H1 (cell line): ENCODE measurements around the gene AOPEP. TPM values are rescaled to one million over a fixed set of nuclear protein-coding genes. Genes with fewer than 3 reads are reported as not detected.
A peak's percentile ranks its signal among the peaks of the same experiment; 100 is the strongest.

Experiments
- CTCF ChIA-PET: fragments of 300-600 bp; sonication (Branson Sonifier 250); formaldehyde crosslinking; loops from one replicate; lab custom pipeline; 2021; ENCODE audit not compliant: partially characterized antibody; lab: Charles Lee
- POLR2A ChIA-PET: fragments of 300-600 bp; sonication (Branson Sonifier 250); formaldehyde crosslinking; loops from one replicate; lab custom pipeline; 2021; ENCODE audit warnings: inconsistent platforms; ENCODE audit not compliant: partially characterized antibody; lab: Charles Lee
- DNase-seq, 2 experiments: peaks; one replicate each; pipeline versions ENCODE4 v3.0.0 to v3.0.0-alpha.2; 2010 to 2022; ENCODE audit warnings: low spot score in 2 of 2, low read depth in 1 of 2, mixed read lengths in 1 of 2
- FAIRE-seq: peaks from 2 replicates; lab custom pipeline; 2011; peaks lifted over from hg19 to GRCh38; lab: Jason Lieb, UNC
- H2AFZ ChIP-seq: 2 replicates; pipeline ENCODE4 v1.8.1; 2012; ENCODE audit warnings: low read length, inconsistent platforms
- H2AK5ac ChIP-seq: 2 replicates; pipeline ENCODE4 v1.6.1; 2013; ENCODE audit warnings: low read depth, low read length
- H2BK120ac ChIP-seq: replicated peaks from 2 replicates; pipeline ENCODE3; 2013; ENCODE audit warnings: low read depth, low read length, inconsistent platforms
- H2BK12ac ChIP-seq: 2 replicates; pipeline ENCODE4 v1.6.1; 2013; ENCODE audit warnings: low read depth, low read length
- H2BK15ac ChIP-seq: 2 replicates; pipeline ENCODE4 v1.6.1; 2013; ENCODE audit warnings: low read length
- H2BK20ac ChIP-seq: 2 replicates; pipeline ENCODE4 v1.6.1; 2013; ENCODE audit warnings: low read length
- H2BK5ac ChIP-seq: 2 replicates; pipeline ENCODE4 v1.6.1; 2013; ENCODE audit warnings: low read depth, low read length
- H3K14ac ChIP-seq: 2 replicates; pipeline ENCODE4 v1.6.1; 2013; ENCODE audit warnings: inconsistent platforms; ENCODE audit not compliant: insufficient read length
- H3K18ac ChIP-seq: 2 replicates; pipeline ENCODE4 v1.6.1; 2013; ENCODE audit warnings: low read length; ENCODE audit errors: extremely low read depth
- H3K23ac ChIP-seq: 2 replicates; pipeline ENCODE4 v1.6.1; 2013; ENCODE audit warnings: inconsistent platforms; ENCODE audit not compliant: insufficient read length
- H3K23me2 ChIP-seq: 2 replicates; pipeline ENCODE4 v1.6.1; 2013; ENCODE audit warnings: low read depth, low read length
- H3K27ac ChIP-seq: 2 replicates; pipeline ENCODE4 v1.6.1; 2011; ENCODE audit warnings: low read depth, low read length, inconsistent platforms
- H3K27me3 ChIP-seq, 4 experiments: replicated peaks in 1 of 4; 1 replicate in 1 of 4; 2 replicates in 3 of 4; pipeline versions ENCODE4 v1.6.1 to v1.8.1; 2011 to 2013; ENCODE audit warnings: low read length in 3 of 4, mild to moderate bottlenecking in 3 of 4, inconsistent platforms in 2 of 4, mixed read lengths in 2 of 4, moderate library complexity in 1 of 4; ENCODE audit not compliant: control insufficient read depth in 3 of 4, insufficient read depth in 3 of 4; ENCODE audit errors: extremely low read depth in 1 of 4
- H3K36me3 ChIP-seq, 4 experiments: 2 replicates each; pipeline versions ENCODE4 v1.6.1 to v1.8.1; 2011 to 2013; ENCODE audit warnings: mild to moderate bottlenecking in 4 of 4, low read length in 3 of 4, moderate library complexity in 2 of 4, control low read depth in 1 of 4, inconsistent platforms in 1 of 4; ENCODE audit not compliant: insufficient read depth in 4 of 4, control insufficient read depth in 2 of 4
- H3K4ac ChIP-seq: replicated peaks from 2 replicates; pipeline ENCODE3; 2013; ENCODE audit warnings: low read length, low read depth, mixed read lengths, inconsistent platforms; ENCODE audit not compliant: insufficient read length
- H3K4me1 ChIP-seq, 4 experiments: replicated peaks in 1 of 4; 1 replicate in 1 of 4; 2 replicates in 3 of 4; pipeline versions ENCODE4 v1.6.1 to v1.8.1; 2011 to 2013; ENCODE audit warnings: low read length in 3 of 4, inconsistent platforms in 2 of 4, mixed read lengths in 1 of 4; ENCODE audit not compliant: insufficient read depth in 4 of 4, control insufficient read depth in 3 of 4
- H3K4me2 ChIP-seq, 2 experiments: 2 replicates each; pipeline versions ENCODE4 v1.6.1 to v1.8.1; 2011 to 2013; ENCODE audit warnings: low read depth in 2 of 2, low read length in 2 of 2, control low read depth in 1 of 2, inconsistent platforms in 1 of 2, mild to moderate bottlenecking in 1 of 2; ENCODE audit not compliant: insufficient read depth in 1 of 2
- H3K4me3 ChIP-seq, 4 experiments: fragments of 200-600, 300-600 bp in 1 of 4; sonication (generic), shearing (Covaris generic), sonication (Bioruptor Twin) in 1 of 4; 2 replicates each; pipeline versions ENCODE4 v1.5.1 to v1.8.1; 2011 to 2016; ENCODE audit warnings: low read length in 4 of 4, low read depth in 3 of 4, control low read depth in 2 of 4, inconsistent platforms in 2 of 4, mild to moderate bottlenecking in 2 of 4, mixed read lengths in 1 of 4, moderate library complexity in 1 of 4; ENCODE audit not compliant: insufficient read depth in 2 of 4; ENCODE audit errors: extremely low read depth in 1 of 4
- H3K56ac ChIP-seq: replicated peaks from 2 replicates; pipeline ENCODE3; 2013; ENCODE audit warnings: low read depth, mild to moderate bottlenecking, mixed read lengths, low read length, inconsistent platforms; ENCODE audit not compliant: insufficient read length
- H3K79me1 ChIP-seq: 2 replicates; pipeline ENCODE4 v1.6.1; 2013; ENCODE audit warnings: low read depth, low read length, control low read depth
- H3K79me2 ChIP-seq, 2 experiments: 2 replicates each; pipeline versions ENCODE4 v1.6.1 to v1.8.1; 2012 to 2013; ENCODE audit warnings: low read length in 2 of 2, mild to moderate bottlenecking in 2 of 2, inconsistent platforms in 1 of 2; ENCODE audit not compliant: insufficient read depth in 2 of 2, control insufficient read depth in 1 of 2
- H3K9ac ChIP-seq, 4 experiments: replicated peaks in 1 of 4; 1 replicate in 1 of 4; 2 replicates in 3 of 4; pipeline versions ENCODE4 v1.6.1 to v1.8.1; 2011 to 2013; ENCODE audit warnings: low read depth in 3 of 4, low read length in 3 of 4, control low read depth in 2 of 4, mild to moderate bottlenecking in 2 of 4, moderate library complexity in 2 of 4, inconsistent platforms in 1 of 4; ENCODE audit errors: extremely low read depth in 1 of 4
- H3K9me3 ChIP-seq, 2 experiments: 2 replicates each; pipeline versions ENCODE4 v1.6.1 to v1.8.1; 2012 to 2013; ENCODE audit warnings: mild to moderate bottlenecking in 2 of 2, moderate library complexity in 2 of 2, control low read depth in 1 of 2, inconsistent platforms in 1 of 2, low read depth in 1 of 2, low read length in 1 of 2, mixed read lengths in 1 of 2; ENCODE audit not compliant: insufficient read depth in 2 of 2
- H4K20me1 ChIP-seq, 2 experiments: replicated peaks in 1 of 2; 2 replicates each; pipeline versions ENCODE3 to v1.8.1; 2011 to 2013; ENCODE audit warnings: inconsistent platforms in 2 of 2, low read length in 2 of 2, mild to moderate bottlenecking in 1 of 2; ENCODE audit not compliant: insufficient read depth in 2 of 2, control insufficient read depth in 1 of 2
- H4K5ac ChIP-seq: 2 replicates; pipeline ENCODE4 v1.6.1; 2013; ENCODE audit warnings: low read length, low read depth, mixed read lengths, inconsistent platforms; ENCODE audit not compliant: insufficient read length
- H4K8ac ChIP-seq: 2 replicates; pipeline ENCODE4 v1.8.0; 2013; ENCODE audit warnings: mild to moderate bottlenecking, moderate library complexity, low read length, inconsistent platforms; ENCODE audit not compliant: insufficient read depth; ENCODE audit errors: extremely low read depth
- H4K91ac ChIP-seq: replicated peaks from 2 replicates; pipeline ENCODE3; 2013; ENCODE audit warnings: low read length, mixed read lengths, inconsistent platforms; ENCODE audit not compliant: insufficient read length
- CBX5 ChIP-seq: fragments of 300-800, 300-1000 bp; sonication (generic); IDR thresholded peaks from 2 replicates; pipeline ENCODE4 v1.7.1; 2016; ENCODE audit warnings: antibody characterized with exemption, low read length, low read depth
- CHD1 ChIP-seq: IDR thresholded peaks from 2 replicates; pipeline ENCODE4 v1.6.1; 2012; ENCODE audit warnings: low read depth, low read length, improper control_type of control experiment
- EZH2 ChIP-seq: fragments of 200-600 bp; sonication (generic); IDR thresholded peaks from 2 replicates; pipeline ENCODE4 v1.7.1; 2012; ENCODE audit warnings: low read depth, mild to moderate bottlenecking, moderate library complexity, low read length, inconsistent platforms; ENCODE audit not compliant: severe bottlenecking
- NRF1 ChIP-seq: IDR thresholded peaks from 2 replicates; pipeline ENCODE4 v1.6.1; 2011; ENCODE audit warnings: mild to moderate bottlenecking, low read depth, low read length, improper control_type of control experiment
- POLR2A ChIP-seq, 2 experiments: IDR thresholded peaks; 1 replicate in 1 of 2; 2 replicates in 1 of 2; pipeline ENCODE4 v1.6.1; 2011; ENCODE audit warnings: low read depth in 2 of 2, low read length in 2 of 2, mild to moderate bottlenecking in 2 of 2; ENCODE audit errors: control extremely low read depth in 1 of 2
- SAP30 ChIP-seq: fragments of 300-600 bp; sonication (generic); IDR thresholded peaks from 2 replicates; pipeline ENCODE4 v1.7.1; 2012; ENCODE audit warnings: low read length, moderate library complexity, mild to moderate bottlenecking, inconsistent platforms; ENCODE audit not compliant: insufficient read depth, insufficient replicate concordance
- SIRT6 ChIP-seq: IDR thresholded peaks from one replicate; pipeline ENCODE4 v1.7.1; 2012; ENCODE audit warnings: low read length, inconsistent platforms
- SUZ12 ChIP-seq: fragments of 200-600 bp; sonication (generic); IDR thresholded peaks from 2 replicates; pipeline ENCODE4 v1.6.1; 2012; ENCODE audit warnings: mild to moderate bottlenecking, inconsistent platforms, low read length, moderate library complexity, mixed read lengths
- TAF7 ChIP-seq: optimal IDR thresholded peaks from 2 replicates; pipeline ENCODE3; 2011; ENCODE audit warnings: low read depth, mild to moderate bottlenecking, inconsistent platforms, low read length, moderate library complexity, borderline replicate concordance
- WGBS, 2 experiments: shearing (Covaris generic) in 1 of 2; methylation state at CpG; one replicate each; pipeline versions ENCODE4 v1.1.6 to v1.1.7; 2013 to 2015; ENCODE audit warnings: low lambda C conversion rate in 2 of 2, mixed read lengths in 2 of 2, inconsistent platforms in 1 of 2, low coverage in 1 of 2, missing lambda C conversion rate in 1 of 2; ENCODE audit not compliant: insufficient replicate concordance in 2 of 2, insufficient coverage in 1 of 2, insufficient read length in 1 of 2; ENCODE audit errors: extremely low coverage in 1 of 2, missing lambda C conversion rate in 1 of 2; 5-methylcytosine and 5-hydroxymethylcytosine counted together
- polyA plus RNA-seq, 7 experiments: library from polyadenylated mRNA; depleted of rRNA in 3 of 7; stranded (reverse) in 5 of 7; unstranded in 2 of 7; fragments of >200 nt in 5 of 7; fragments of 200-250 nt in 2 of 7; gene quantifications; 1 replicate in 5 of 7; 2 replicates in 1 of 7; 4 replicates in 1 of 7; pipeline versions ENCODE4 v1.2.1 to v1.2.3, GENCODE V29; 2011 to 2013; ENCODE audit warnings: missing spikeins in 2 of 7, mixed read lengths in 2 of 7
- total RNA-seq: library from RNA; stranded (reverse); fragmentation: NEBNext Ultra II Directional; extraction: Animal tissue kit (Norgen Biotek cat#: 25700); gene quantifications from 2 replicates; pipeline ENCODE4 v1.2.1, GENCODE V29; 2021
- TF ChIP-seq, protein P1 (sequence below): IDR thresholded peaks from 2 replicates; pipeline ENCODE4 v1.6.1; 2011; ENCODE audit warnings: low read length, improper control_type of control experiment

Gene AOPEP
- total and polyA plus RNA-seq, 2 of the 8 experiments (the other 6 are each of a cell fraction or from before 2014, with no cell fraction given), result 6.1 to 14.3 TPM

DNA sequence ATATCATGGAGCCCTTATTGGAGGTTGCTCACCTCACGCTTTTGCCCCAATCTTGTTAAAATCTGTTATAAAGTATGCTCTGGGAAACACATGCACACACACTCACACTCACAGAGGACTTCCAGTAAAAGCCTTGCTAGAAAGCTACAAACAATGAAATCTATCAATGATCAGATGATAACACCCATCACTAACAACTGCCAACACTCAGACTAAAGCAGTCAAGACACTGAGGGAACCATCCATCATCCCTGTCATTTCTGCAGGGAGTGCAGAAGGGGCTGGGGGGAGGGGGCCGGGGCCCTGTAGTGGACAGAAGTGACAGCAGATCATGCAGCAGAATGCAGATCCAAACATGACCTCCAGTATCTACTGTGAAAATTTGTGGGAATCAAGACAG lies 179.1 kb downstream of the AOPEP start:
- Histone ChIP-seq H3K56ac (no peak overlapping the region), H2BK15ac (no peak overlapping the region), H2AFZ (no peak overlapping the region), H2BK5ac (no peak overlapping the region), H3K79me2 (no peaks in the 10 kb centered on the region), H3K9ac (no peak overlapping the region), H2BK20ac (no peak overlapping the region), H4K91ac (no peak overlapping the region), H3K14ac (no peak overlapping the region), H3K79me1 (peaks cover 5% of the 10 kb centered on the region), H2BK12ac (no peak overlapping the region), H3K36me3 (no peaks in the 10 kb centered on the region), H3K27me3 (no peaks in the 10 kb centered on the region), H3K4me2 (no peak overlapping the region), H3K4me1 (peaks cover 0 to 9% (median 6%) of the 10 kb centered on the region in 4 experiments), H3K4me3 (no peak overlapping the region), H3K18ac (no peak overlapping the region), H3K23me2 (no peaks in the 10 kb centered on the region), H4K8ac (no peak overlapping the region), H4K20me1 (no peaks in the 10 kb centered on the region), H3K27ac (no peak overlapping the region), H3K9me3 (no peaks in the 10 kb centered on the region), H3K4ac (no peak overlapping the region), H4K5ac (no peak overlapping the region), H3K23ac (no peak overlapping the region), H2AK5ac (no peak overlapping the region), H2BK120ac (no peak overlapping the region)
- ChIA-PET POLR2A (interaction anchor here (0.7 kb wide), 1 partner anchor 90 kb away, joined by 4 read pairs; no protein-coding TSS in a partner anchor), CTCF (interaction anchor here (0.6 to 1.5 kb wide), 4 partner anchors 12 to 105 kb away, joined by 3 to 5 read pairs (median 4); no protein-coding TSS in a partner anchor)
- peak in 1 of 2 experiments; percentile 10 for DNase-seq
- FAIRE-seq, result no peak
- TF ChIP-seq SAP30 (no peak), TAF7 (no peak), NRF1 (no peak), POLR2A (IDR thresholded peaks at IDR 0.05; ENCODE audit: control extremely low read depth in 1 of 2, low read depth in 2 of 2, low read length in 2 of 2) (no peak), CHD1 (no peak), SIRT6 (no peak), SUZ12 (no peak), CBX5 (no peak), EZH2 (no peak)
- TF ChIP-seq, protein P1, sequence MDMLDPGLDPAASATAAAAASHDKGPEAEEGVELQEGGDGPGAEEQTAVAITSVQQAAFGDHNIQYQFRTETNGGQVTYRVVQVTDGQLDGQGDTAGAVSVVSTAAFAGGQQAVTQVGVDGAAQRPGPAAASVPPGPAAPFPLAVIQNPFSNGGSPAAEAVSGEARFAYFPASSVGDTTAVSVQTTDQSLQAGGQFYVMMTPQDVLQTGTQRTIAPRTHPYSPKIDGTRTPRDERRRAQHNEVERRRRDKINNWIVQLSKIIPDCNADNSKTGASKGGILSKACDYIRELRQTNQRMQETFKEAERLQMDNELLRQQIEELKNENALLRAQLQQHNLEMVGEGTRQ, result no peak
- WGBS, 2 experiments, result 94% methylated on average over 1 of the region's 2 CpGs; no CpG with 5 or more reads in 1 of the 2 experiments
